Progenitor cell of endocrine pancreas (in vitro differentiated cells): Measurements from ENCODE around the gene GARS1. TPM values are rescaled to one million over a fixed set of nuclear protein-coding genes. Genes with fewer than 3 reads are reported as not detected.

Source experiments
- DNase-seq: peaks from one replicate; pipeline ENCODE4 v3.0.0; 2021; ENCODE audit warnings: low spot score; ENCODE audit not compliant: unreplicated experiment
- H3K27ac Mint-ChIP-seq: 2 replicates; pipeline ENCODE4 v1.8.0; 2021; ENCODE audit warnings: mild to moderate bottlenecking, moderate library complexity, mixed read lengths
- H3K27me3 Mint-ChIP-seq: 2 replicates; pipeline ENCODE4 v1.8.0; 2021; ENCODE audit warnings: mixed read lengths
- H3K36me3 Mint-ChIP-seq: 2 replicates; pipeline ENCODE4 v1.8.0; 2022; ENCODE audit warnings: mixed read lengths; ENCODE audit not compliant: insufficient read depth
- H3K4me1 Mint-ChIP-seq: 2 replicates; pipeline ENCODE4 v1.8.0; 2021; ENCODE audit warnings: low read depth, mixed read lengths
- H3K4me3 Mint-ChIP-seq: 2 replicates; pipeline ENCODE4 v1.8.0; 2021; ENCODE audit warnings: low read depth, mild to moderate bottlenecking, moderate library complexity, mixed read lengths
- H3K9me3 Mint-ChIP-seq: 2 replicates; pipeline ENCODE4 v1.8.0; 2021; ENCODE audit warnings: low read depth, mixed read lengths
- CTCF ChIP-seq: fragments of 200-600 bp; sonication (generic); IDR thresholded peaks from one replicate; pipeline ENCODE4 v1.5.0; 2021; ENCODE audit warnings: antibody characterized with exemption, mild to moderate bottlenecking; ENCODE audit not compliant: unreplicated experiment
- total RNA-seq: library from RNA; stranded (reverse); gene quantifications from 2 replicates; pipeline ENCODE4 v1.2.1, GENCODE V29; 2021

Gene GARS1
- total RNA-seq, 1 donor from 2014 or later = 117 TPM

- TF ChIP-seq CTCF = no peak
- no peaks in the 10 kb centered on the region for H3K4me1 Mint-ChIP-seq
- no peaks in the 10 kb centered on the region for H3K9me3 Mint-ChIP-seq
- H3K4me3 Mint-ChIP-seq = no peak overlapping the region
- H3K36me3 Mint-ChIP-seq = no peaks in the 10 kb centered on the region
- no peak for DNase-seq
- H3K27me3 Mint-ChIP-seq = no peaks in the 10 kb centered on the region
- no peak overlapping the region for H3K27ac Mint-ChIP-seq
Observed at GRCh38 chr7:30665449-30665848, 70.8 kb downstream of the GARS1 start.

DNA sequence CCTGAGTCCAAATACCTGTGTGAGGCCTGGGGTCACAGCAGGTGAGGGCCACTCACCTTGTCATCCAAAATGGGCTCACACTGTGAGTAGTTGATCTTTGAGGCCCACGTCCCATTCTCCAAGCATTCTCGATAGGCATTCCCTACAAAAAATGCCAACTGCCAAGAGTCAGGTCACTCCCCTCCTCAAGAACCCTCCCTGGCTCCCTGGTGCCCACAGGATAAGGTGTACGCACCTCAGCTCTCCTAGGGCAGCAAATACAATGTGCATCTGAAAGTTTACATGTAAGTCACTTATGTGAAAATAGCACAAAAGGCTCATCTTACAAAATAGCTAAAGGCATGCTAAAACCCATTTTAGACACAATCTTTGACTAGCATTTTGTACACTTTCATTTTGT lies 72.5 kb downstream of the GARS1 start:
- DNase-seq = no peak
- Mint-ChIP-seq H3K36me3 (no peaks in the 10 kb centered on the region), H3K4me3 (no peak overlapping the region), H3K9me3 (peaks cover 3% of the 10 kb centered on the region), H3K4me1 (no peaks in the 10 kb centered on the region), H3K27me3 (no peaks in the 10 kb centered on the region), H3K27ac (no peak overlapping the region)
- no peak for TF ChIP-seq CTCF

- H3K4me1 Mint-ChIP-seq = no peaks in the 10 kb centered on the region
- no peak overlapping the region for H3K27ac Mint-ChIP-seq
- H3K27me3 Mint-ChIP-seq = no peaks in the 10 kb centered on the region
- H3K36me3 Mint-ChIP-seq = no peaks in the 10 kb centered on the region
- H3K9me3 Mint-ChIP-seq = peaks cover 3% of the 10 kb centered on the region
- no peak for TF ChIP-seq CTCF
- DNase-seq = no peak
- no peak overlapping the region for H3K4me3 Mint-ChIP-seq
Observed at GRCh38 chr7:30668102-30668501, 73.4 kb downstream of the GARS1 start.

DNA sequence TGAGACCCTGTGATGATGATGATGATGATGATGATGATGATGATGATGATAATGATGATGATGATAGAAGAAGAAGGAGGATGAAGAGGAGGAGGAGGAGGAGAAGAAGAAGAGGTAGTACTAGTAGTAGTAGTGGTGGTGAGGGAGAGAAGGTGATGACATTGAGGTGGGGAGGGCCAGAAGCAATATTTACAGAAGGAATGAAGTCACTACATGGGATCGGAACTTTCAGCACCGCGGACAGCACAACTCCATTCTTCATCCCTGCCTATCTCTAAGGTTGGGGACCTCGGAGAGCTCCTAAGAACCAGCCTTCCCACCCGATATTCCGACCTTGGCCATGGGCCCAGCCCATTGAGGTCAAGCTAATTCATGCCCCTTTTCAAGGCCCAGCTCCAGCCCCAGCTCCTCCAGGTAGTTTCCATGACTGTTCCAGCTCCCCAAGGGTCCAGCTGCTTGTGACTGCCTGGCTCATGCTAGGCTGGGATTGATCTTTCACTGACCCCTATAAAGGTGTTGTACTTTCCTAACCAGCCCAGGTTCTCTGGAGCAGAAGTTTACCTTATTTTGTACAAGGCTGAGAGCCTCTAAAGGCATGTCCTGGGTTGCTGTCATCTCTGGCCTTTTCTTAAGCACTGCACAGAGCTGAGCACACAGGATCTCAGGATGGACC lies 77.3 kb downstream of the GARS1 start:
- Mint-ChIP-seq H3K27ac (no peak overlapping the region), H3K4me3 (no peak overlapping the region), H3K36me3 (no peaks in the 10 kb centered on the region), H3K4me1 (no peaks in the 10 kb centered on the region), H3K27me3 (peaks cover 9% of the 10 kb centered on the region), H3K9me3 (peaks cover 3% of the 10 kb centered on the region)
- DNase-seq = peak; percentile 50
- no peak for TF ChIP-seq CTCF

- no peaks in the 10 kb centered on the region for H3K36me3 Mint-ChIP-seq
- TF ChIP-seq CTCF = no peak
- H3K27ac Mint-ChIP-seq = no peak overlapping the region
- H3K4me3 Mint-ChIP-seq = no peak overlapping the region
- H3K4me1 Mint-ChIP-seq = no peaks in the 10 kb centered on the region
- H3K9me3 Mint-ChIP-seq = peaks cover 3% of the 10 kb centered on the region
- DNase-seq = no peak
- peaks cover 24% of the 10 kb centered on the region for H3K27me3 Mint-ChIP-seq
Observed at GRCh38 chr7:30674420-30674819, 79.7 kb downstream of the GARS1 start.
